GM18519 (cell line): ENCODE results near the gene RIBC2.
"Not testable (repeated sequence)": the region's sequence is repeated elsewhere in the genome, so short reads cannot be mapped to it uniquely, and the experiment has no call there.

Experiments used
- ATAC-seq: cut with Tn5 transposase; IDR thresholded peaks from one replicate; pipeline ENCODE4 v1.9.1; 2021; ENCODE audit warnings: mild to moderate bottlenecking, moderate library complexity; ENCODE audit not compliant: unreplicated experiment, low FRiP score

RIBC2 gene, protein sequence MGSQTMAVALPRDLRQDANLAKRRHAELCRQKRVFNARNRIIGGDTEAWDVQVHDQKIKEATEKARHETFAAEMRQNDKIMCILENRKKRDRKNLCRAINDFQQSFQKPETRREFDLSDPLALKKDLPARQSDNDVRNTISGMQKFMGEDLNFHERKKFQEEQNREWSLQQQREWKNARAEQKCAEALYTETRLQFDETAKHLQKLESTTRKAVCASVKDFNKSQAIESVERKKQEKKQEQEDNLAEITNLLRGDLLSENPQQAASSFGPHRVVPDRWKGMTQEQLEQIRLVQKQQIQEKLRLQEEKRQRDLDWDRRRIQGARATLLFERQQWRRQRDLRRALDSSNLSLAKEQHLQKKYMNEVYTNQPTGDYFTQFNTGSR

DNA sequence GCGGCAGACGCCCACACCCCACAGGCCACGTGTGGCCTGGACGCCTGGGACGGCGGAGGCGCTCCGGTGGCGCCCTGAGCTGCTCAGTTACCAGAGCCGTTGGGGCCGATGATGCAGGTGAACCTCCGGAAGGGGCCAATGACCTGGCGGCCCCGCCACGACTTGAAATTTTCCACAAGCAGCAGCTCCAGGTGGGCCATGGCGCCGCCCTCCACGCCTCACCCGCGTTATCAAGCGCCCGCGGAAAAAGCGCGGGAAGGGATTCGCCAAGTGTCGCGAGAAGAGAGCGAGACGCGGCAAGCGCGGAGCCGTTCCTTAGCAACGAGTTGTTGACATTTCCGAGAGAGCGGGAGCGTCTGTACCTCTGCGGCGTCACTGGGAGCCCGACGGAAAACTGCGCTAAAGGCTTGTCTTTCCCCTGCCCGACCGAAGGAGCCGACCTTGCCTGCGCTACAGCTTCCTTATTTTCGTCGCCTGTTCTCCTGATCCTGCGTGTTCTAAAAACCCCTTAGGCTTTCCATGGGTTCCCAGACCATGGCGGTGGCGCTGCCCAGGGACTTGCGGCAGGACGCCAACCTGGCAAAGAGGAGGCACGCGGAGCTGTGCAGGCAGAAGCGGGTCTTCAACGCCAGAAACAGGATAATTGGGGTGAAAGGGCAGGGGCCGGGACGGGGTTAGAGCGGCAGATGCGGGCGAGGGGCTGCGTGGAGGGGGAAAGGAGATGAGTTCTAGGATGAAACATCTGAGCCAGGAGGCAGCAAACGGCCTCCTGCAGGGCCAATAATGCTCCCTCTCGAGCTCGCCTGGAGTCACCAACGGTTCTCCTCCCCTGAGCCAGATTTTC, at the start of gene RIBC2, which contains the start of gene SMC1B:
TSS of gene RIBC2 (plus strand) at position 326 of the 844 bp plus-strand sequence. CDS start at position 520, 194 bp downstream.
TSS of gene SMC1B (minus strand) at position 232 of the 844 bp plus-strand sequence. CDS start at position 200, 32 bp downstream.
- no peak for ATAC-seq

DNA sequence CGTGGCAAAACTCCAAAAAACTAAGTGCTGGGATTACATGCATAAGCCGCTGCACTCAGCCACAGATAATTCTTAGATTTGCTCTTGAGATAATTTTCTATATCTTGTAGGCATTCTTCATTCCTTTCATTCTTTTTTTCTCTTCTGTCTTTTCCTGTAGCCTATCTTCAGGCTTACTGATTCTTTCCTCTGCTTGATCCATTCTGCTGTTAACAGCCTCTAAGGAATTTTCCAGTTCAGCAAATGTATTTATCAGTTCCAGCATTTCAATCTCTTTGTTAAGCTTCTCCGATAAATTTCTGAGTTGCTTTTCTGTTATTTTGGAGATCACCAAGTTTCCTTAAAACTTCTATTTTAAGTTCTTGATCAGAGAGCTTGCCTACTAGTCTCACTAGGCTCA, 46.8 kb upstream of the RIBC2 start:
- no peak for ATAC-seq

DNA sequence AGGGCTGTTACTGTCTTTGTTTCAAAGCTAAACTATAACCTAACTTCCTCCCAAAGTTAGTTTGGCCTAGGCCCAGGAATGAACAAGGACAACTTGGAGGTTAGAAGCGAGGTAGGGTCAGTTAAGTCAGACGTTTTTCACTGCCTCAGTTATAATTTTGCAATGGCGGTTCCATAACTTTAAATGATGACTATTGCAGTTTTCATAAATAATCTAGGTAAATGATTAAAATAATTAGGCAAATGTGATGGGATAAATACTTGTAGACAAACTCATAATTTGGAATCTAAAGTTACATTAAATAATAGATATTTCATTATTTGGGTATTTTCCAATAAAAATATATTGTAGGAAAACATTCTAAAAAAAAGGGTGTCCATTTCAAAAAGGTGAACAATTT, 39.9 kb upstream of the RIBC2 start:
- not testable (repeated sequence) for ATAC-seq

DNA sequence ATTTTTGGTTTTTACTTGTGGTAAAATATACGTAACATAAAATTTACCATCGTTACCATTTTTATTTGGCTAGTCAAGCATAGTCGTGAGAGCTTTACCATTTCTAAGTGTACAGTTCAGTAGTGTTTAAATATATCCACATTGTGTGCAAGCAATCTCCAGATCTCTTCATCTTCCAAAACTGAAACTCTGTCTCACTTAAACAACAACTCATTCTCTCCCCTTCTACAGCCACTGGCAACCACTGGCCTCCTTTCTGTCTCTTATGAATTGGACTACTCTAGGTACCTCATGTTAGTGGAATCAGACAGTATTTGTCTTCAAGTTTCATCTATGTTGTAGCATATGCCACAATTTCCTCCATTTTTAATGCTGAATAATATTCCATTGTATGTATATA, 37.5 kb upstream of the RIBC2 start:
- no peak for ATAC-seq

DNA sequence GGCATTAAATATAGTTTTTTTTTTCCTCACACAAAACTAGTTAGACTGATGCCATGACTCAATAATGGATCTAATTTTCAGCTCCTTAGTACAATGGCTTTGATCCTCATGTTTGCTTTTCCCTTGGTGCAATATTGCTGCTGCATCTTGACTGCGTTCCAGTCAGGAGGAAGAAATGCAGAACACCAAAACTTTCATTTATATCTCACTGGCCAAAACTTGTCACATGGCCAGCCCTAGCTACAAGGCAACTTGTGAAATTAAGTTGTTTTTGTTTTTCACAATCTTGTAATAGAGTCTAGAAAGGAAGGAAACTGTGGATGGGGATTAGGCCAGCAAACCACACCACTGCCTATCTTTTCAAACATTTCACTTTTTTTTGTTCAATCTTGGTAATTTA, 36.8 kb upstream of the RIBC2 start:
- no peak for ATAC-seq

DNA sequence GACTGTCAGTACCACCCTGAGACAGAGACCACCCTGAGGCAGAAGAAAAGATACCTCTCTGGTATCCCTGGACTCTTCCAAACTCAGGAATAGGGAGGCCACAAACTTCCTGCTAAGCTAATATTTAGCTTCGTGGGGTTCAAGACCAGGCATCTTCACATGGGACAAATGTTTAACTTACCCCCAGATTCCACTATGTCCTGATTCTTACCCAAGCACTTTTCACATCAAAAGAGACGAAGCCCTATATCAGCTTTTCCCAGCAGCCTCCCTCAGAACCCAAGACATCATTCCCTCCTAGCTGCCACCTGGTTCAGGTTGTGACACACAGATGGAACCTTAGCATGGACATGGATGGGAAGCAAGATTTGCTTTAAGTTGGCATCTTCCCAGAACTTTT, 32.1 kb upstream of the RIBC2 start:
- ATAC-seq, result no peak

DNA sequence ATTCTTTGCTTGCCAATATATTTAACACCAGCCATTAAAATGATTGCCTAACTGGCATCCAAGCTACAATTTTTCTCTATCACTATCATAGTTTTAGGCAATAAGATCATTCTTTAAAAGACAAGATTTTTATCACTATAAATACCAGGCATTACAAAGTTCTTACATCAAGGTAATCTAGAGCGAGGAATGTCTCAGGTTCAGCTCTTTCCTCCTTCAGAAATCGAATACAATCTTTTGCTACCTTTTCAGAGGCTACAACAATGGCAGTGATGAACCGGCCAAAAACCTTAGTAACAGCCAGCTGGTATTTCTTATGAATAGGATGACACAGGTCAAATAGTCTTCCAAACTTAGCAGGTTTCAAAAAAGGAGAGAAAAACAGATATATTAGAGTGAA, 23.9 kb upstream of the RIBC2 start:
- no peak for ATAC-seq

DNA sequence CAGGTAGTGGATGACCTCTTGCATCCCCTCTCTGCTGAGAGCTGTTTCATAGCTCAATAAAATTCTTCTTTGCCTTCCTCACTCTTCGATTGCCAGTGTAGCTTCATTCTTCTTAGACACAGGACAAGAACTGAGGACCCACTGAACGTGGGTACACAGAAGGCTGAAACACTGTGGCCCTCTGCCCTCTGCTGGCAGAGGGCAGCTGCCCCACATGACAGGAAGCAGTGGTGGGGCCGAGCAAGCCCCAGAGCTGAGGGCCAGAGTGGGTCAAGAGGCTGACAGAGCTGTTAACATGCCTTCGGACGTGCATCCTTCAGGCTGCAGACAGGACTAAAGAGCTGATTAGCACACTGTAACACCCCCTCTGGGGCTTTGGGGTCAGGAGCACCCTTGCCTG, 15.7 kb upstream of the RIBC2 start:
- no peak for ATAC-seq

DNA sequence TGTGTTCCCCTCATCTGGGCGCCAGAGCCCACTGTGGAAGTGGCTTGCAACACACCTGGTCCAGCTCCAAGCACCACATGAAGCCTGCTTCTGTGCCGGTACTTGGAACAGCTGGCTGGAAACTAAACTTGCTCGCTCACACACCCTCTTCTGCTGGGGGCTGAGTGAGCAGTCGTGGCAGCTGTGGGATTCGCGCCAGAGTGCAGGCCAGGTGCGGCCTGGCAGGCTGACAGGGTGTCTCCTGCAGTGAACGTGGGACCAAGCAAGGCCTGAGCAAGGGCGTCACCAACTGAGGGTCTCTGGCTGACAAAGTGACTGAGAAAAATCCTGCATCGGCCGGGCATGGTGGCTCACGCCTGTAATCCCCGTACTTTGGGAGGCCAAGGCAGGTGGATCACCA, 15.3 kb upstream of the RIBC2 start:
- ATAC-seq, result no peak

DNA sequence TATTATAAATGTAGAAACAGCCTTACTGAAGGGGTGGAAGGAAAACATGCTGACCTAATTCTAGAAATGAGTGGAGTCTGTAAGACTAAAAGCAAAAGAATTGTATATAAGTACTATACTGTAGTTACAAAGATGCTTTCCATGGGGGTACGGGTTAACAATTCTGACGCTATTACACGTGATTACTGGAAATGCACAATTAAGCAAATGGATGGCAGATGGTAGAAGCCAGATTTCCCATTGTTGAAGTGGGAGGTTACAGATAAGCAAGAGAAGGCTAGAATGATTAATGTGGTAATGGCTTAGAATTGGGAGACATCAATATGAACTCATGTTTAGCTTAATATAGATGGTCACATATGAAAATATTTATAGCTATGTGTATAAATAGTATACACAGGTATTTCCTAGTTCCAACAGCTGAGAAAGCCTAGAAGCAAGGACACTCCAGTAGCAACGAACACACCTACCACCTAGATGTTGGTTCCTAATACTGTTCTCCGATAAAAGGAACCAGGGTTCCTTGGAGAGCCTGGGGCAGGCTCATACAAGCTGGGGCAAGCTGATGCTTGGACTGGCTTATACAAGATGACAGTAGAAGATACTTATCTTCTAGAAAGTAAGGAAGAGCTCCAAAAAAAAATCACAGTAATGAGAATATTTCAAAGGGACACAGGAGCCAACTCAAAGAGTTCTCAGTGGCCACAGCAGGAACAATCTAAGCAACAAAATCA, 13.6 kb upstream of the RIBC2 start:
- ATAC-seq, result no peak

DNA sequence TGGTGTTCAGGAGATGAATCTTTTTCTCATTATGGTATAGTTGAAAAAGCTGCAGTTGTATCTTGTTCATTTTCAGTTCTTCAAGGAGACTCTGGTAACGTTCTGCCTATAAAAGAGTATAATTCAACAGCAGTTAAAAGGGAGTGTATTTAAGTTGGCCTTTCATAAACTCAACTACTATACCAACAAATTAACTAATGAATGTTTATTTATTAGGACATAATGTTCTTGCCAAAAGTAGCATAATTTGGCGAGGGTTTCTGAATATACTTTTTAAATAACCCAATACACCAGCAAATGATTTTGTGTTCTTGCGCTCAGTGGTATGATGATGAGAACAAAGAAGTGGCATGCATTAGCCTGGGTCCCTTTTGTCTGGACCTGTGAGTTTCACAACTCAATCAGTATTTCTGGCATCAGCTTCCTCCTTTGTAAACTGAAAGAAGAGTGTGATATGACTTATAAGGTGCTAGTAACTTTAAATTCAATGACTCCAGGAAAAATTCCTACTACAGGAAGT, 11.0 kb upstream of the RIBC2 start:
- no peak for ATAC-seq

DNA sequence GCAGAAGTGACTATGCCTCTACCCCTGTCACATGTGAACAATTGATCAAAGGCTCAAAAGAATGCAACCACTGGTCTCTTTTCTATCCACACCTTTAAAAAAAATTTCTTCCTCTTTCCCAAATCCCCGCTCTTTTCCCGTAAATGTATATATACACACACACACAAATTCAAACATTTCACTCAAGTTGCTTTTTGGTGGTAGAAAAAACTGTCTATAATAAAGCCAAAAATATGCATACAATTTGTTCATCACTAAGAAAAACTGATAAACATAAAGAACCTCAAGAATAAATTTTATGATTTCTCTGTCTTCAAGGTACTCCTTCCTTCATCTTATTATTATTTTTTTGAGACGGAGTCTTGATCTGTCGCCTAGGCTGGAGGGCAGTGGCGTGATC, 5.7 kb upstream of the RIBC2 start:
- ATAC-seq, result no peak

DNA sequence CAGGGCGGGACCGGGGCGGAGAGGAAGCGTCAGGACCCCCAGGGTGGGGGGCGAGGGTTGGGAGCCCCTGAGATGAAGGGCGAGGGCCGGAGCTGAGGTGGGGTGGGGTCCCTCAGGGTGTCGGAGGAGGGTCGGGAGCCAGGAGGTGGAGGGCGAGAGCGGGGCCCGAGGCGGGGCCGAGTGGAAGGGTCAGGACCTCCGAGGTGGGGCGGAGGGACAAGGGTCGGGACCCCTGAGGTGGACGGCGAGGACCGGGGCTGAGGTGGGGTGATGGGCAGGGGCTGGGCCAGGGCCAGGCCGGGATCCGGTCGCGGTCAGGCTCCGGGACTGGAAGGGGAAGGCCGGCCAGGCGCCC, 503 bp upstream of the RIBC2 start:
- ATAC-seq, result no peak

DNA sequence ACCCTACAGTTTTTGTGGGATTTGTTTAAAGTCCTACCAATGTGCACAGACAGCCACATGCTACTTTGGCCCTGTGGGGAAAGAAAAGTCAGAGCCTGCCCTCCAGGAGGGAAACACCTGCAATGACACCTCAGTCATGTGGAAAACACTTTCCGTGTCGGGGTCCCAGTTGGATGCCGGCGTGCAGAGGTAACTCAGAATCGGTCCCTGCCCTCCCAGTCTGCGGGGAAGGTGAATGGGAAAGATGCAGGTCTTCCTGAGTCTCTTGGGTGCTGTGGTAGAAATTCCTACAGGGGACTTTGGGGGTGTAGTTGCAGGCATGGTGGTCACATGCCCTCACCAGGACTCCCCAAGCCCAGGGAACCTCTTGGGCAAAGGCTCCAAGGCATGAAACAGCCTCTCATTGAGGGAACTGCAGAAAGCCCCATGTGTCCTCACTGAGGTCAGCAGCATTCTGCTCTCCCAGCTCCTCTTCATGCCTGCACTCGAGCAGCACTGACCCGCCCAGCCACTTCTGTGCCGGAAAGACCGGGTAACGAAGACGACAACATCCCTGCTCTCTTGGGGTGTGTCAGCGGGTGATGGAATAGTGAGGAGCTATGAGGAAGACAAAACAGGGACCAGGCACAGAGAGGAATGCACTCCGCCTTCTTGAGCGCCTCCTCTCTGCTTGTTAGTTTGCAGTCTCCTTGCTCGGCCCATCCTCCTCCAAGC, 4.7 kb downstream of the RIBC2 start:
- ATAC-seq, result no peak

DNA sequence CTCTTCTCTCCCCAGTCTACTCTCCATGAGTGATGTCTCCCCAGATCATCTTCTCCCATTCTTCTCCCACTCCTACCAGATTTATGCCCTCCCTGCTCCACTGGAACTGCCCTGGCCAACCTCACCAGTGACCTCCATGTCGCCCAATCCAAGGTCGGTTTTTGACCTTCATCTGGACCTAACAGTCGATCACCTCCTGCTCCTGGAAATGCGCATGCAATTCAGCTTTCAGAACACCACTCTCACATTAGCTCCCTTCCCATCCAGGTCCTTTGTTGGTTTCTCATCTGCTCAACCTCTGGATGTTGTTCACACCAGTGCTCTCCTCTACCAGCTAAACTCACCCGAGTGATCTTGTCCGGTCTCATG, 5.3 kb downstream of the RIBC2 start:
- ATAC-seq, result no peak

DNA sequence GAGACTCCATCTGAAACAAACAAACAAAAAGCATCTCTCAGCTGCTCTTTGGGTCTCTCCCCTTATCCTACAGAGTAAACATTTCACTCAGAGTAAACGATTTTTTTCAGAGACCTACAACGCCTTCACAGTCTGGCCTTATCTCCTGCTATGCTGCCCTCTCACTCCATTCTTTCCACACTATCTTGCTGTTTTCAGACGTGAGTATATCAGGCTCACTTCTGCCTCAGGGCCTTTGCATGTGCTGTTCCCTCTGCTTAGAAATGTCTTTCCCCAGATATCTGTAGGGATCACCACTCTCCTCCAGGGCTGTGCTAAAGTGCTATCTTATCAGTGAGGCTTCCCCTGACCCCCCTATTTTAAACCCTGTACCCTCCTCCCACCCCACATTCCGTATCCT, 6.5 kb downstream of the RIBC2 start:
- no peak for ATAC-seq

DNA sequence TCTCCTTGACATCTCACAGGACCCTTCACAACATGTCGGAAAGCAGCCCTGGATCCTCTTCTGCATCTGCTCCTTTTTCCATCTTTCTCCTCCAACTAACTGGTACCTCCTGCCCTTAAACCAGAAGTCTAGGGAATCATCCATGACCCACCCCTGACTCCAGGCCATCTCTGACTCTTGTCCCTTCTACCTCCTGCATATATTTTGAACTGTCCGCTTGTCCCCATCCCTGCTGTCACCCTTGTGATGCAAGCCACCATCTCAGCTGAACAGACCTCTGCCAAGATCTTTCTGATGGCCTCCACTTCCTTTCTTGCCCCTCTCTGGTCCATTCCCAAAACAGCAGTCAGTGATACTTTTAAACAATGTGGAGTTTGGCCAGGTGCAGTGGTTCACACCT, 7.0 kb downstream of the RIBC2 start:
- no peak for ATAC-seq

DNA sequence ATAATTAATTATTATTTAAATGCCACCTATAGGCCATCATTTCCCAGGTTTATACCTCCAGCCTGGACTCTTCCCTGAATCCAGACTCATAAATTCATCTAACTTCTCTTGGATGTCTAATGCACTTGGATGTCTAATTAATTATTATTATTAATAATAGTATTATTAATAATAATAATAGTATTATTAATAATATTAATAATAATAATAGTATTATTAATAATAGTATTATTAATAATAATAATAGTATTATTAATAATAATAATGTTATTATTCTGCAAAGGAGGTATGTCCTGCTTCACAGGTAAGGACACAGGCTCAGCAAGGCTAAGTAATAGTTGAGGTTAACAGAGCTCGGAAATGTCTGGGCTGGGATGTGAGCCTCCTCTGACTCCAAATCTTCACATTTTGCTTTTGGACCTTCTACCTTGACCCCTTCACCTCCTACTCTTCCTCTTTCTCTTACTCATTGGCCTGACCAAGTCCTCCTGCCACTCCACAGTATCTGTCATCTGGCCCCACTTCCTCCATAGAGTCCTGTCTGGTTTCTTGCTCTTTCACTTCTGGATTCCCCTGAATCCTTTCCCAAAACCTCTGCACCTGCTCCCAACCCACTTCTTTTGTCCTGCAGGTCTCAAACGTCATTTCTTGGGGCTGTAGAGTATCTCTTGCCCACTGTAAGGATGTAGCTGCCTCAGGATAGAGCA, 8.0 kb downstream of the RIBC2 start:
- ATAC-seq, result no peak

DNA sequence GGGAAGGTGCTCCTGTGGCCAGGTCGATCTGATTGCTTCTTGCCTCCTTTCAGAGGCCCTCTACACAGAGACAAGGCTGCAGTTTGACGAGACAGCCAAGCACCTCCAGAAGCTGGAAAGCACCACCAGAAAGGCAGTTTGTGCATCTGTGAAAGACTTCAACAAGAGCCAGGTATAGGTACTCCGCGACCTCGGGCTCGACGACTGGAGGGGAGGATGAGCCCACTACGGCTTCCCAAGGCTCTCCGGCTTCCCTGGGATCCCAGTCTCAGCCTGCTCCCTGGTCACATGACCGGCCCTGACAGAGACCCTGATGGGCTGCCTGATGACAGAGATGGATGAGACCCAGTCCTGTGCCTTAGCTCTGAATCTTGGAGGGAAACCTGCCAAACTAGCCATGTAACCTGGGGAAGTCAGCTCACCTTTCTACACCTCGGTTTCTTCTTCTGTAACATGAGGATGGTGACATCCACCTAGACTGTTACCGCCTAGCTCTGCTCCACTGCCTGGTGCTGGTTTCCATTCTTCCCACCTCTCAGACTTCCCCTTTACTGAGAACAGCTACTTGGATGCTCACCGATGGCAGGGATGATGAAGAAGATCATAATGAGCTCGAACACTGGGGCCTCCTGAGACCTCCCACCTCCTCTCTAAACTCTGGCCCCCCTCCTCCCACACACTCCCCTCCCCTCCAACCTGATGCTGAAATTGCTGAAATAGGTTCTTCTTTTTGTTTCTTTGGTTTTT, 8.9 kb downstream of the RIBC2 start:
- no peak for ATAC-seq
